Amniotic epithelial cell (primary cell): Measurements from ENCODE around the gene PTPRK.

Source experiments
- DNase-seq: peaks from one replicate; pipeline ENCODE4 v3.0.0-alpha.2; 2010; ENCODE audit warnings: low read depth

The PTPRK gene

GRCh38 chr6:128389820-128390534 lies 130.4 kb downstream of the PTPRK start:
- no peak for DNase-seq

DNA sequence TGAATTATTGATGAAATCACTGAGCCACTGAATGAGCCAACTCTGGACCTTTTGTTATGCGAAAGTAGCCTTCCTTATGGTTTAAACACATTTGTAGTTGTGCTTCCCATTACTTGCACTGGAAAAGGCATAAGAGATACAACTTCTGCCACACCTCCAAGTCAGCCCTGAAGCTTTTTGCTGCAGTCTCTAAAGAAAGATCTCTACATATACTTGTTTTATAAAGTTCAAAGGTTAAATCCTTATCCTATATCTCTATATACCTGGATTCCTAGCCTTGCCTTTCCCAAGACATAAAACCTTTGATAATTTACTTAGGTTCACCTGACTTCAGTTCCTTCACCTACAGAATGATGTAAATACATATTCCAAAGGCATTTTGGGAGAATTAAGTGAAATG lies 132.0 kb downstream of the PTPRK start:
- DNase-seq = no peak

- no peak for DNase-seq
These were observed 139.5 kb downstream of the PTPRK start for GRCh38 chr6:128380891-128381290.

GRCh38 chr6:128379577-128379976 lies 140.8 kb downstream of the PTPRK start:
- DNase-seq = no peak

DNA sequence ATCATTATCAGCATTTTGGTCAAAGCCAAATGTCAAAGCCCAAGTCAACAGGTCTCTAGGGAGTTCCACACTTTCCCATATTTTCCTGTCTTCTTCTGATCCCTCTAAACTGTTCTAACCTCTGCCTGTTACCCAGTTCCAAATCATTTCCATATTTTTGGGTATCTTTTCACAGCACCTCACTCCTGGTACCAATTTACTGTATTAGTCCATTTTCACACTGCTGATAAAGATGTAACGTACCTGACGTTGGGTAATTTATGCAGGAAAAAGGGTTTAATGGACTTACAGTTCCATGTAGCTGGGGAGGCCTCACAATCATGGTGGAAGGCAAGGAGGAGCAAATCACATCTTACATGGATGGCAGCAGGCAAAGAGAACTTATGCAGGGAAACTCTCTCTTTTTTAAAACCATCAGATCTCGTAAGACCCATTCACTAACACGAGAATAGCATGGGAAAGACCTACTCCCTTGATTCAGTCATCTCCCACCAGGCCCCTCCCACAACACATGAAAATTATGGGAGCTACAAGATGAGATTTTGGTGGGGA lies 143.4 kb downstream of the PTPRK start:
- DNase-seq = no peak

DNA sequence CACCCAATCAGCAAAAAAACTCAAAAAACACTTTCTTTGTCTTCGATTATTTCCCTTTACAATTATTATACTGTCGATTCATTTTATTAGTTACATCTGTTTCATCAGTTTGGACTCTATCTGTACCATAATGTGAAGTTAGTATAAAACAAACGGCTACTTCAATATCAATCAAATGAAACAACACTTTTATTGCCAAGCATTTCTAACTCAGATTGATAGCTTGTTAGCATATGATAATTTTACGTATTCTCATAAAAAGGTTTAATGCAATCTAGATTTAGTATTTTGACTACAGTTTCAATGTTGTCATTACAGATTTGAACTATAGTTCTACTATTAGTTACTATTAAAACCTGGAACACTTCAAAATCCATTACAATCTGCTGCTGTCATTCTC lies 149.3 kb downstream of the PTPRK start:
- DNase-seq = no peak

DNA sequence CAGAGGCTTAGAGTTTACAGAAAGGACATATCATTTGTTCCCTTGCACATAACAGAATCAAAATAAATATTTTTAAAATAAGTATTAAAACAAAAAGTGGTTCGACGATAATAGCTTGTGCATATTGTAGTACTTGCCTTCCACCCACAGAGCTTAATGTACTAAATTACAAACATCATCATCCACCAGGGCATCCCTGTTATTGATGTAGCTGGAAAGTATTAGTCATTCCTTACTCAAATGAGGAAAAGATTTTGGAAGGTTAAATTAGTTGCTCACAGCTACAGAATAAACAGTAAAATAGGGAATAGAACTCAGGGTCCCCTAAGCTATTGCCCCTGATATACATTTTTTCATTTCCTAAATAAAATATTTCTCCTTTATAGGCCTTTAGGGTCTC lies 150.3 kb downstream of the PTPRK start:
- peak; percentile 49 for DNase-seq

DNA sequence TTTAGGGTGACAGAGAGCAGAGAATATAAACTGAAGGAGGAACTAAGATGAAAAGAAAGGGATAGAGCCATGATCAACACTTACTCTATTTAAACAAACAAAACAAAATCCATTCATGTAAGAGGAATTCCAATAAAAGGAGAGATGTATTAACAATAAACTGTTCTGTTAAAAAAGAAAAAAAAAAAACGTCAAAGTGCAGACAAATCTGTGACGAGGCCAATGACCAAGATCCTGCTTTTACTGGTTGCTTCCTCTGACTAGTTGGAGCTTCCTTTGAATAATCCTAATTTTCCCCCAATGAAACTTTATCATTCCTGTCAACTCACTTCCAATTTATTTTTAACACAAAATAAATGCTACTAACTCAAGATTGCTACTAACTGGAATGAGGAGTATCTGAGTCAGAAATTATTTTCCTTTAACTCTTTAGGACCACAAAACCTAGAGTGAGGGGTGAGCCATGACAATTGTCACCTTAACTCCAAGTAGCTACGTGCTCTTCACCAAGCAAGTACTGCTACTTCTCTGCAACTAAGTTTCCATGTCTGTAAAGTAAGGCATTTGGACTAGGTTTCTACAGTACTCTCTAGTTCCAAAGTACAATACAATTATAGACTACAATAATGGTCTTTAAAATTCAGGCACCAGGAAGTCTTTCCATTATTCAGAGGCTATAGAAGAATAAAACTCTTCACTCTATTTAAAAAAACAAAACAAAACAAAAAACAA lies 152.0 kb downstream of the PTPRK start:
- no peak for DNase-seq

DNA sequence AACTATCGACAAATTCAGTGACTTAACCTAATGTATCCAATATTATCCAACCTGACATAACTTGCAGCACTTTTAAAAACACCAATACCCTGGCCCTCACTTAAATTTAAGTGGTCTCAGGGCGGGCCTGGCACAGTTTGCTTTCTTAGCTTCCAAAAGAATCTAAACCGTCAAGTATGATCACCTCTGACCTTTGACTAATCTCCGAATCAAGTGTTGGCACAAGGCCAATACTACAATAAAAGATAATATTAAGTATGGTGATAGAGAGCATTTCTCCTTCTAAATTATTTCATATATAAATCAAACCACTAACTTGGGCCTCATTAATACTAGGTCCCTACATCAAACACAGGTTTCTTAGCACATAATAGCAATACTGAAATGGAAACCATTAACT lies 153.0 kb downstream of the PTPRK start:
- DNase-seq = no peak

DNA sequence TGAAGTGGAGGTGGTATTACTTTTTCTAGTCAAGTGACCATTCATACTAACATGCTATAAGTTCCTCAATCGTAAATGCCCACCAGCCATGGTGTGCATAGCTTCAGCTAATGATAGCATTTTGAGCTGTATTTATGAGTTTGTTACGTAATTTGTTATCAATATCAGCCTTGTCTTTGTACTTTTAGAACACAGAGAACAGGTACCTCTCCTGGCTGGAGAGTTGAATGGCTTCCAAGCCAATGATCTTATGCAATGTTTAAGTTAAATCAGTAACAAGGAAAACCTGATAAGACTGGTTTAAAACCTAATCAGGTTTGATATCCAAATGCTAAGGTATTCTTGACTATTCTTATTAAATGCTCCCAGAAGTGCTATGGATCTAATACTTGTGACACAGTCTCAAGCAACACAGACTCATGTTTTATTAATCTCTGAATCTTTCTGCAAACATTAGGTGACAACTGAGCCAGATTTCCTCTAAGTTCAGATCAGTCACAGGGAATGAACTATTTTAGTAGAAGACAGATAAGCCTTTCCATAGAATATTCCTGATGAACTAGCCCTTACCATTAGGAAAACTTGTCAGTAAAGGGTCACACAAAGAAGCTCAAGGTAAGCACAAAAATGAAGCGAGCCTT lies 154.8 kb downstream of the PTPRK start:
- no peak for DNase-seq

DNA sequence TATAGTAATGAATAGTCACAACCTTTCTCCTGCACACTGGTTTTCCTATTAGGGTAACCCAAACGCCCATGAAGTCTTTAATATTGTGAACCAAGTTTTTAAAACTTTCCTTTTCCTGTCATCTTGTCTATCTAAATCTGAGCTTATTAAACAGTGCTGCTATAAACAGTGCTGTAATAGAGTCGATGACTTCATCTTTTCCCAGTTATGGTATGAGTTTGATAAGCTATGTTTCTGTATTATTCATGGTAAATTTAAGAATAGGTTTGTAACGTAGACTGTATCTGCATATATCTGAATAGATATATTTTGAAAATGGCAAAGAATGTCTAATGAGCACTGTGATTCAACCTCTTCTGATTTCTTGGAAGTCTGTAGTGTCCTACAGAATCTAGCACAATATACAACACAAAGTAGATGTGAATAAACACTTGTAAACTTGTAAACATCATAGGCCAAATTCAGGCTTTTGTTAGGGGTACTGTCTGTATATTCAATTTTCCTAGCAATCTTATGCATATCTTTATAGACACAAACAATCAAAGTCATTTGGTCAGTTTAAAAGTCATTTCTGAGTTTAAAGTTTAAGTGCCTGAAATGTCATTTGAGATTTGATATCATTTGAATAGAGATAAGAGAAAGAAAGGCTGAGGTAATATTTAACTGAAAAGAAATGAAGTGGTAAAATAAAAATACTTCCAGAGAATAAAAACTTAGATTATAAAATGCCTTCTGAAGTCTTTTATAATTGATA lies 155.5 kb downstream of the PTPRK start:
- no peak for DNase-seq

- DNase-seq = peak; percentile 43
These were observed 157.2 kb downstream of the PTPRK start for GRCh38 chr6:128363020-128363813.

DNA sequence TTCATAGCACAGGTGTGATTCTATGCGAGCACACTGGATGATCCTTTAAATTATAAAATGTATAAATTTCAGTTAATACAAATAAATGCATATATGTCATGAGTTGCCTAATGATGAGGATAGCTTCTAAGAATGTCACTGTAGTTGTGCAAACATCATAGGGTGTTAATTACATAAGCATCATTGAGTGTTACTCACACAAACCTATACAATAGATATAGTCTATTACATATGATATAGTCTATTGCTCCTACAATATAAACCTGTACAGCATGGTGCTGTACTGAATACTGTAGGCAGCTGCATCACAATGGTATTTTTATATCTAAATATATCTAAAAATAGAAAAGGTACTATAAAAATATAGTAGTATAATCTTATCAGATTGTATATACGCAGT lies 159.0 kb downstream of the PTPRK start:
- DNase-seq = no peak

- no peak for DNase-seq
These were observed 162.1 kb downstream of the PTPRK start for GRCh38 chr6:128358244-128358776.

GRCh38 chr6:128357392-128358130 lies 162.8 kb downstream of the PTPRK start:
- no peak for DNase-seq

- no peak for DNase-seq
These were observed 168.0 kb downstream of the PTPRK start for GRCh38 chr6:128352366-128352765.

DNA sequence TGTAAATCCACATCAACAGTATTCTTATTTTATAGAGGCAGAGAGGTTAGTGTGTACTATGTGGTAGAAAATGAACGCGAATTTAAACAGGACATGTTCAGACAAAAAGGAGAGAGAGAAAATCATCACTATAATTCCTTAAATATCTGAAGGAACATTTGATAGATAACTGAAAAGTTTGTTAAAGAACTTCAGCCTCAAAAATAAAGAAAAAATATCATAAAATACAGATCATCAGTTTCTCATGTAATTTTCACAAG lies 169.2 kb downstream of the PTPRK start:
- no peak for DNase-seq

DNA sequence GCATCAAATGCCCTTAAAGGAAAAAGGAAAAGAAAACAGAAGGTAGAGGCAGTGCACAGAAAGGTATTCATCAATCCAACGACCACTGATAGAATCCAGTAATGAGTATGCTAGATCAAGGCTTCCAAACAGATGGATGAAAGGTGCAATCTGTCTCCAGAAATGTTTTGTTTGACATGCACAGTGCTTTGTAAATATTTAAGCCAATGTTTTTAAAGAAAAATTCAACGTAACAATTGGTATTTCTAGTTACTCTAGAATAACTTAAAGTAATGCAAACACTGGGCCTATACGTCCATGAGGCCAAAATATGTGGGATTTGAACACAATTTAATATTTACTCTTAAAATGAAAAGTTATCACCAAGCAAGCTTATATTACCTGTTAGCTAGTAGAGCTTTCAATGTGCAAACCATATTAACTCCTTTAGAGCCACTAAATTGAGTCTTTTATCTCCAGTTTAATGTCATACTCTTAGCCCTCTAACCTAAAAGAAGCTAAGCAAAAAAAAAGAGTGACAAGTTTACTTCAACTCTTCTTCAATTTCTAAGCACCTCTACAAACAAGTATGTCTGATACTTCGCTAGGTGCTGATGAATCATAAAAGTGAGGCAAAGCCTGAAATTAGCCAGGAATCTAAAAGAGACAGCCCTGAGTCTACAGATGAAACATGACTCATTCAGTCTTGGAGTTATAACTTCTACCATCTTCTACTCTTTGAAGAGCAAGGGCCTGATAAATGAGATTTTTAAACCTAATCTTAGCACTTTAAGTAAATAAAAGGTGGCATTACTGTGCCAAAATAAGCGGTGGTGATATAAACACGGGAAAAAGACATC lies 169.8 kb downstream of the PTPRK start:
- peak; percentile 65 for DNase-seq

GRCh38 chr6:128347123-128347522 lies 173.3 kb downstream of the PTPRK start:
- peak; percentile 64 for DNase-seq

DNA sequence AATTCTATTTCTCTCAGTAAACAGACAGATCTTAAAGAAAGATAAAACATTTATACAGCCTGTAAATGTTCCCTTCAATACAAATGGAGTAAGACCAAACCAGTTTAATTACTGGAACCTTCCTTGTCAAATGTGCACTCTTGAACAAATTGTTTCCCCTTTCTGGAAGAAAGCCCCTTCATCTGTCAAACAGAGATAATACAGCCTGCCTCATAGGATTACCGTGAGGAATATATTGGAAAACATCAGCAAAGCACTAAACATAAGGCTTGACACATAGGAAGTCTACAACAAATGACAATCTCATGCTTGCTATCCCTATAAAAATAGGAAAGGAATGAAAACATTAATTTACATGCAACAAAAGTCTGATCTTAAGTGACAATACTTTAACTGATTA lies 173.8 kb downstream of the PTPRK start:
- no peak for DNase-seq
